MM.1S (cell line): ENCODE measurements around the gene C14orf93.

Experiments
- CTCF ChIP-seq: fragments of 300-600 bp; sonication (generic); IDR thresholded peaks from 2 replicates; pipeline ENCODE4 v1.5.1; 2016; ENCODE audit warnings: antibody characterized with exemption, low read length, mixed read lengths
- EZH2 ChIP-seq: fragments of 300-600 bp; sonication (generic); optimal IDR thresholded peaks from 2 replicates; pipeline ENCODE3; 2017; ENCODE audit warnings: low read depth, mild to moderate bottlenecking, antibody characterized with exemption, low read length, mixed read lengths
- EZH2phosphoT487 ChIP-seq: fragments of 300-600 bp; sonication (generic); IDR thresholded peaks from 2 replicates; pipeline ENCODE4 v1.6.1; 2018; ENCODE audit warnings: antibody characterized with exemption, low read length

DNA sequence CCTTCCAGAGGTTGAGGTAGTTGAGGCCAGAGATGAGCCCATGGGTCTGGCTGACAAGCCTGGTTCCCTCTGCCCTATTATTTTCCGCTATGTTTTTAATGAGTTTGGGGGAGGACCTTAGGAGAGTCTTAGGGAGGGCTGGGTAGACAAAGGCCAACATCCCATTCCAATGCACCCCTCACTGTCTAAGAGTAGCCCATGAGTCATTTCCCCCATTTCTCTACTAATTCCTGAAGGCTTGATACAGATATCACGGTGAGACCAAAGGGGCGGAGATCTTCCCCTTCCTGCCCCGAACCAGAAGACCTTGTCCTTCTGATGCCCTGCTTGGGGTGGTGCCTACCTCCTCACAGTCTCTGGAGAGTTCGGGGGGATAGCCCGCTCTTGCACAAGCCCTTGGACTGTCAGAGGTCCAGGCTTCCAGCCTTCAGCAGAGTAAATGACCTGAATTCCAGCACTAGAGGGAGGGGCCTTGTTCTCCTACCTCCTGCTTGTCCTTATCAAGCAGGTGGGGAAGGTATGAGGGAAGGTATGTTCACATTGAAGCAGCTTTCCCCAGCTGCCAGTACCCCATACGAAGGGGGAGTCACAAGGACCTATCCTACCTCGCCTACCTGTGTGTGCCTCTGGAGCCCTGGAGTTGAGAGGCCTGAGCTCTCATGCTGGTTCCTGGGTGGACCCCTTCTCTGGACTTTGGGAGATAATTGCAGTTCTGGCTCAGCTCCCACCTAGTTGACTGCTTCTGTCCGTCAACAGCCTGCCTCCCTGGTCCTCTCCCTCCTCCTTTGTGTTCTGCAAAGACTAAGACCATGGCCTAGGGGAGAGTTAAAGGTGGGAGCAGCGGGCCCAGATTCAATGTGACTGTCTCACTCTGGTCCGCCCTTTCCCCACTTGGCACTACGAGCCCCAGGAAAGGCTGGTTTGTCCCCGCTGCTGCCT is 35.7 kb upstream of the C14orf93 start:
- TF ChIP-seq CTCF (no peak), EZH2 (no peak), EZH2phosphoT487 (no peak)
